ENCODE results near the gene ELK4.
A peak's percentile ranks its signal among the peaks of the same experiment; 100 is the strongest.

ELK4 gene

DNA sequence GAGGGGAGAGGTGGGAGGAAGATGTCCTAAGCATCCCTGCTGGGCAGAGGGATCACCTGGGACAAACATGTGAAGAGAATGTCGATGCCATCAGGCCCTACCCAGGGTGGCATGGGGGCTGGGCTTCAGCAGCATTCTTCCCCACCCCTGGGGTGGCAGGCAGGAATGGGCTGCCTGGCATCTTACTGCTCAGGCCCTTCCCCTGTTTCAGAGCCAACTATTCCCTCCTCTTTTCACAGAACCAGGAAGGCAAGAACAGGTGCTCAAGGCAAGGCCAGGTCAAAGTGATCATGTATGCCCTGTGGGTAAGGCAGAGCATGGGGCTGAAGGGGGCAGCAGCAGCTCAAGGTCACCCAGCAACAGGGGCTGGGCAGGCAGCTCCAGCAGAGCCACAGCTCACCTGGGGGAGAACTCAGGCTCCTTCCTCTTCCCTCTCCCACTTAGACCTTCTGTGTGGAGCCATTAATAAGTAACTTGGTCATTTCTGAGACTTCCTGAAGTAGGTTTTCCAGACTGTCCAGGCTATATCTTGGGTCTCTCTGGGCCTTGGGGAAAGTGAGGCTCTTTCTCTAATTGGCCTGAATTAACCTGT, 56.4 kb downstream of the ELK4 start:
- no peak overlapping the region for H3K4me3 Mint-ChIP-seq
- no peaks in the 10 kb centered on the region for H3K9me3 Mint-ChIP-seq
- ATAC-seq (no peak), DNase-seq (peak in 1 of 2 donors; percentile 4)
- H3K4me1 Mint-ChIP-seq = no peaks in the 10 kb centered on the region
- H3K27me3 Mint-ChIP-seq = peaks cover 40% of the 10 kb centered on the region
- no peak overlapping the region for H3K27ac Mint-ChIP-seq

DNA sequence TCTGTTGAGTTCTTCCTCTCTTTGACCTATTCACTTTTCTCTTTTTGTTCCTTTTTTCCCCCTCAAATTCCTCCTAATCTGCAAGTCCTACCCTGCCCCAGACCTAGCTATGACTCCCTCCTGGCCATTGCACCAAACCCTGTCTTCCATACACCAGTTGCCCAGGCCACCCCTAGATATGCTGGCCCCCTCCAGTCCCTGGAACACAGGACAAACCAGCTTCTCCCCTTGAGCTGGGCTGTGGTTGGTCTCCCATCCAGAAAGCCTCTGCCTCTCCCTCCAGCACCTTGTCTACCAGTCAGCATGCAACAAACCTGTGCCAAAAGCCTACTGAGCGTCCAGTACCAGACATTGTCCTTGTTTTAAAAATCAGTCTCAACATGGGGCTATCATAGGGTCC, 59.4 kb downstream of the ELK4 start:
- Mint-ChIP-seq H3K4me3 (no peak overlapping the region), H3K4me1 (no peaks in the 10 kb centered on the region), H3K27ac (no peak overlapping the region), H3K9me3 (no peaks in the 10 kb centered on the region), H3K27me3 (peaks cover 57% of the 10 kb centered on the region)
- DNase-seq (no peak), ATAC-seq (no peak)

DNA sequence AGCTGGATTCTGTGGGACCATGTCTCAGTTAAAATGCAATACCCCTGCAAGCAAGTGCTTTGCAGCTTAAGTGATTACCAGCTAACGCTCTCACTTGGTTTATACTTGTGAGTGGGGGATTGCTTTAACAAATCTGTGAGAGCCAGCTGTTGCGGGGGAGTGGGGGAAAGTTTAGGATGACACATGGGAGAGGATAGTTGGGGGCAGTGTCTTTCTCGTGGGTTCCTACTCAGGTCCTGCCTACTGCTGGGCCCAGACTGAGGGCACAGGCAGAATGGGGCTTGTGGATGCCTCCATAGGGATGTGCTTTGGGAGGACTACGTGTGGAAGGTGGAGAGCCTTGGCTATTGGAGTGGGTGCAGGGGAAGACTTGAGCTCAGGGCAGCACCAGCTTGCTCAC, 60.1 kb downstream of the ELK4 start:
- Mint-ChIP-seq H3K27ac (no peak overlapping the region), H3K9me3 (no peaks in the 10 kb centered on the region), H3K27me3 (peaks cover 57% of the 10 kb centered on the region), H3K4me1 (no peaks in the 10 kb centered on the region), H3K4me3 (no peak overlapping the region)
- ATAC-seq (no peak), DNase-seq (no peak)

DNA sequence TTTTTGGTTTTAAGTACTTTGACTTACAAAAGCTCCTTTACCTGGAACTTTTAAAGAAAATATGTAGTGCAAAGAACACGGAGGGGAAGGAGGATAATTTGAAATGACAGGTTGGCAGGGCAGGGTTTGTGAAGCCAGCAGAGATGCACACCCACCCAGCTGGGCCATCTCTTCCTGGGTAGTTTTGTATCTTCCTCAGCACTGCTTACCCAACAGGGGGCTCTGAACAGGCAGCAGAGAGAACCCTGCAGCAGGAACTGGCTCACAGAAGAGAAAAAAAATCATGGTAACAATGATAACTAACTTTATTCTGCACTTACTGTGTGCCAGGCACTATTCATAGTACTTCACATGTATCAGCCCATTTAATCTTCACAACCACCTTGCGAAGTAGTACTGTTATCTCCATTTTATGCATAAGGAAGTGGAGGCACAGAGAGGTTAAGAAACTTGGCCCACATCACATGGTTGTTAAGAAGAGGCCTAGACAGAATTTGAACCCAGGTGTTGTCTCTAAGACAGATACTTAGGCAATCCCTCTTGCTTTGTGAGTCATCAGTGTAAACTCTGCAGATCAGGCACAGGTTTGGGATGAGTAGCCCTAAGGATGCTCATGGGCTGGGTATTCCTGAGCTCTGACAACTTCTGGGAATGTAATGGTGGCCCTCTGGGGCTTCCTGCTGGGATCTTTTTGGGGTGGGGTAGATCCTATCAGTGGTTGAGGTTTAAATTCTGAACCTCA, 60.8 kb downstream of the ELK4 start:
- Mint-ChIP-seq H3K4me3 (no peak overlapping the region), H3K27me3 (peaks cover 63% of the 10 kb centered on the region), H3K27ac (no peak overlapping the region), H3K9me3 (no peaks in the 10 kb centered on the region), H3K4me1 (no peaks in the 10 kb centered on the region)
- DNase-seq (peak in 1 of 2 donors; percentile 4), ATAC-seq (no peak)

DNA sequence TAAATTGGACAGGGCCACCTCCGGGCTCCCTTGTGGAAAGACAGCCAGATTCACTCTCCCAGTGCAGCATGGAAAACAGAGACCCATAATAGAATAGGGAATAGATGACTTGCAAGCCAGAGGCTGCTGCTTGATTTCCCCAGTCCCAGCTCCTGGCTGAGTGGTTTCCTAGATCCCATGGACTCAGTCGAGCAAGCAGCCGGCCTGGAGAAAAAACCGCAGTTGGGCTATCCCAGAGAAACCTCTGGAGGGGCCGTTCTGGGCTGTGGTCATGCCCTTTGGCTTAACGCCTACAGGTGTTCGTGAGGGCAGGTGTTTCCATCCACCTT, 61.7 kb downstream of the ELK4 start:
- ATAC-seq = no peak
- Mint-ChIP-seq H3K9me3 (no peaks in the 10 kb centered on the region), H3K27ac (no peak overlapping the region), H3K4me1 (no peaks in the 10 kb centered on the region), H3K4me3 (peak overlapping the region in 1 of 2 donors; percentile 20), H3K27me3 (peaks cover 71% of the 10 kb centered on the region)
- peak in 1 of 2 donors; percentile 6 for DNase-seq

DNA sequence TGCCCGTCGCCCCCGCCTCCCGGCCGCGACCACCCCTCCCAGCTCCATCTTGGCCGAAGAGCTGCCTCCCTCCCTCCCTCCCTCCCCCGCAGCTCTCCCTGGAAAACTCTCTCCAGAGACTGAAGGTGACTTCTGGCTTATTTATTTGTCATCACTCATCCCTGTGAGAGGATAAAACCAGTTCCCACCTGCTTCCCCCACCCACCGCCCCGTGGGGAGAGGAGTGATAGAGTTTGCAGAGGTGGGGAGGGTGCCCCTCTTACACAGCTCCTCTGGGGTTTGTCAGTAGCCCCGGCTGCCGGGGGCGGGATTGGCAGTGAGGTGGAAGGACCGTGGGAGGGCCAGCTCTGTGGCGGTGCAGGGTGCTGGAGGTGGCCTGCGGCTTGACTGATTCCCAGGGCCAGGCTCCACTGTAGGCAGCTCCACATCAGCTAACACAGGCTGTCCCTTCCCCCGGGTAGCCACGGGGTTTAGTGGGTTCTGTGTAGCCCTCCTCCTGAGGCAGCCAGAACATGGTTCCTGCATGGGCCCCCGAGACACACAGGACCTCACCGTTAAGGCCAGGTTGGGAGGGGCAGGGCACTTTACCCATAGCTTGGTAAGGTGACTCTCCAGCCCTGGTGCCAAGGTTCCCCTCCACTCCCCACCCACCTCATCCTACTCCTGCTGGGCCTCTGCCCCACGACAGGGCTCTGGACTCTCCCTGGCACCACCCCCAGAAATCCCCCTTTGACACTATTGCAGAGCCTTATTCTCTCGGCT, 62.2 kb downstream of the ELK4 start:
- ATAC-seq = peak; percentile 26
- Mint-ChIP-seq H3K27me3 (peaks cover 75% of the 10 kb centered on the region), H3K9me3 (no peaks in the 10 kb centered on the region), H3K27ac (no peak overlapping the region), H3K4me1 (no peaks in the 10 kb centered on the region), H3K4me3 (peak overlapping the region in 1 of 2 donors; percentile 64)
- peak in 1 of 2 donors; percentile 9 for DNase-seq

DNA sequence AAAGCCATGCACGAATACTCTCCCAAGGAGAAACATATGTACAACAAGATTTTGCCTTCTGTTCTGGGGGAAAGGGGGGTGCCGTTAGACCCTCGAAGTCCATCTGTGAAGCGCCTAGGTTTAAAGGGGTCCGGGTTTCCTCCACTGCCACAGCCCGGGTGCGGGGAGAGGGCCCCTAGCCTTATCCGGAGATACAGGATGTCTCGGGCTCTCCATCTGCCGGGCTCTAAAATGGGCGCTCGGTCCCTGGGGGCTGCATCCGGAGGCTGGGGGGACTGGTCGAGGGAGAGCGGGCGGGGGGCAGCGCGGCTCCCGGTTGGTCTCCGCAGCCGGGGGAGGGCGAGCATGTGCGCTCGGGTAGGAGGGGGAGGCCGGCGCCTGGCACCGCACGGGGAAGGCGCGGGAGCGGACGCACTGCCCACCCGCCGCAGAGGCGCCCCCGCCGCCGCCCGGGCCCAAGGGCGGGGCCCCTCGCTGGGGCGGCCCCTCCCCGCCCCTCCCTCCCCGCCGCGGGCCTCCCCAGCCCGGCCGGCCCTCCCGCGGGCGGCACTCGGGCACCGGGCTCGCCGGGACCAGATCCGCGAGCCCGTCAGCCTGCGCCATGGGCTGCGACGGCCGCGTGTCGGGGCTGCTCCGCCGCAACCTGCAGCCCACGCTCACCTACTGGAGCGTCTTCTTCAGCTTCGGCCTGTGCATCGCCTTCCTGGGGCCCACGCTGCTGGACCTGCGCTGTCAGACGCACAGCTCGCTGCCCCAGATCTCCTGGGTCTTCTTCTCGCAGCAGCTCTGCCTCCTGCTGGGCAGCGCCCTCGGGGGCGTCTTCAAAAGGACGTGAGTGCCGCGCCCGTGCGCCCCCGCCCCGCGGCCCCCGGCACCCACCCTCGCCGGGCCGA, 63.1 kb downstream of the ELK4 start:
- Mint-ChIP-seq H3K4me3 (peak overlapping the region; percentile 70 to 77), H3K4me1 (no peaks in the 10 kb centered on the region), H3K27ac (no peak overlapping the region), H3K9me3 (no peaks in the 10 kb centered on the region), H3K27me3 (peaks cover 84% of the 10 kb centered on the region)
- ATAC-seq (peak; percentile 66), DNase-seq (peak in 1 of 2 donors; percentile 15)

DNA sequence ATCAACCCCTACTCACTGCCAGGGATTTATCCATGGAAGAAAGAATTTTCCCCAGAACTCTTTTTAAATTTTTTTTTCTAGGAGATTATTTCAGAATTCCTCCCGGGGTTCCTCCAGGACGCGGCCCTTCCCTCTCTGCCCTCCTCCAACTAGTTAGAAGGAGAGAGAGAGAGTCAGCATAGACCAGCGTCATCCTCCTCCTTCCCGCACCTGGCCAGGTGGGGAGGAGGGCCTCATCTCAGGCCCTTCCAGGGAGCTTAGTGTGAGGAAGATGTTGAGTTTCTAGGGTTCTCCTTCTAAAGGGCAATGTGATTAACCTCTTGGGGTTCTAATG, 63.7 kb downstream of the ELK4 start:
- Mint-ChIP-seq H3K4me3 (peak overlapping the region; percentile 46 to 67), H3K4me1 (no peaks in the 10 kb centered on the region)
- ATAC-seq = no peak

DNA sequence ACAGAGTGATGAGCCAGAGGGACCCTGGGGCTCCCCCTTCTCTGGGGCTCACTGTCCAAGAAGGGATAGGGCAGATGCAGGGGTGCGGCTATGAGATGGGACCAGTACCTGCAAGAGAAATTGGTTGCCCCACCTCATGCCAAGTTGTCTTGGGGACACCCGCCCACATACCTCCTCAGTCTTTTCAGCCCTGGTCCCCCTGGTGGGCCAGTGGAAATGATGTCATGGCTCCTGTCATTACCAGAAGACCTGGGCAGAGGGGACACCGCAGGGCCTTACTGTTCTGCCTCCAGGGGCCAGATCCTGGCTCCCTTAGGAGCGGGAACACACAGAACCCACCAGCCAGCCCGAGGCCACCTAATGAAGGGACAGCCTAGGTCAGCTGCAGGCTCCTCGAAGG, 64.1 kb downstream of the ELK4 start:
- no peaks in the 10 kb centered on the region for H3K9me3 Mint-ChIP-seq
- DNase-seq (peak in 1 of 2 donors; percentile 9), ATAC-seq (no peak)
- peaks cover 93% of the 10 kb centered on the region for H3K27me3 Mint-ChIP-seq
- H3K4me3 Mint-ChIP-seq = no peak overlapping the region
- H3K27ac Mint-ChIP-seq = no peak overlapping the region
- no peaks in the 10 kb centered on the region for H3K4me1 Mint-ChIP-seq

More for the DNA sequence above, 63.7 kb downstream of the ELK4 start:
- Mint-ChIP-seq H3K27me3 (peaks cover 90% of the 10 kb centered on the region), H3K9me3 (no peaks in the 10 kb centered on the region), H3K27ac (no peak overlapping the region)
- DNase-seq = no peak

DNA sequence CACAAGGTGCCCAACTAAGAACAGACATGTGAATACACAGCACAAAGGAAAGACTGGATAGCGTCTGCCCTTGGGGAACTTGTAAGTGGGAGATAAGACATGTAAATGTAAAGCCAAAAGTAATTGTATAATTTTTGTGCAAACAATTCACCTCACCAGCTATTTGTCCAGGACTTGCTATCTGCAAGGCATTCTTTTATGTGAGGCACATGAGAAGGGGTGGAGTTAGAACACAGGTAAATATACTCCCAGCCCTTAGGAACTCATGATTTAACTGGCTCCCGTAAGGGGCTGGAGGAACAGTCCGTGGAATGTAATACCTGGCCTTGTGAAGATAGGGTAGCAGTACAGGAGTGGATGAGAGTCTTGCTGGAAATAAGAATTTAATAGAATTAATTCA, 66.0 kb downstream of the ELK4 start:
- Mint-ChIP-seq H3K9me3 (peaks cover 0 to 11% of the 10 kb centered on the region in 2 donors), H3K4me3 (no peak overlapping the region), H3K27me3 (peaks cover 86% of the 10 kb centered on the region), H3K4me1 (no peaks in the 10 kb centered on the region), H3K27ac (no peak overlapping the region)
- DNase-seq = no peak
- ATAC-seq = no peak

DNA sequence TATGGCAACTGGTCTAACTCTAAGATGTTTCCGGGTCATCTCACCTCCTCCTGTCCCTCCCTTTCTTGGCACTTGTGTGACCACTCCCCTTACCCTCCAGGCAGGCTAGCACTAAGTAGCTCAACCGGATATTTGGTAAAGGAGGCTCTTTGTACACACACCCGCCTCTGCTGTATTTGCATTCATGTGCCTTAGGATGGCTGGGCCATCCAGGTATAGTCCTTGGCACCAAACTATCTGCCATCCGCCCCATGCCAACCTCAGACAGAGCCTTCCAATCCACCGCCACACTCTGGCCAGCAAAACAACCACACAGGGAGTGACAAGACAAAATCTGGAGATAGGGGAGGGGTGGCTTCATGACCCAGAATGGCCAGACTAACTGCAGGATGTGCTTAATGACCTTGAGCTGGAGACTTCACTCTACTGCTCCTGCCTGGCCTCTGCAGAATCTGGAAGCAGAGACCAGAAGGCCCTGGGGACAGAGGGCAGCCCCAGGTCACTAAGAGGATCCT, 67.8 kb downstream of the ELK4 start:
- H3K4me1 Mint-ChIP-seq = no peaks in the 10 kb centered on the region
- H3K27ac Mint-ChIP-seq = peak overlapping the region in 1 of 2 donors; percentile 14
- ATAC-seq (no peak), DNase-seq (no peak)
- peaks cover 4 to 11% of the 10 kb centered on the region in 2 donors for H3K9me3 Mint-ChIP-seq
- H3K27me3 Mint-ChIP-seq = peaks cover 89% of the 10 kb centered on the region
- no peak overlapping the region for H3K4me3 Mint-ChIP-seq

DNA sequence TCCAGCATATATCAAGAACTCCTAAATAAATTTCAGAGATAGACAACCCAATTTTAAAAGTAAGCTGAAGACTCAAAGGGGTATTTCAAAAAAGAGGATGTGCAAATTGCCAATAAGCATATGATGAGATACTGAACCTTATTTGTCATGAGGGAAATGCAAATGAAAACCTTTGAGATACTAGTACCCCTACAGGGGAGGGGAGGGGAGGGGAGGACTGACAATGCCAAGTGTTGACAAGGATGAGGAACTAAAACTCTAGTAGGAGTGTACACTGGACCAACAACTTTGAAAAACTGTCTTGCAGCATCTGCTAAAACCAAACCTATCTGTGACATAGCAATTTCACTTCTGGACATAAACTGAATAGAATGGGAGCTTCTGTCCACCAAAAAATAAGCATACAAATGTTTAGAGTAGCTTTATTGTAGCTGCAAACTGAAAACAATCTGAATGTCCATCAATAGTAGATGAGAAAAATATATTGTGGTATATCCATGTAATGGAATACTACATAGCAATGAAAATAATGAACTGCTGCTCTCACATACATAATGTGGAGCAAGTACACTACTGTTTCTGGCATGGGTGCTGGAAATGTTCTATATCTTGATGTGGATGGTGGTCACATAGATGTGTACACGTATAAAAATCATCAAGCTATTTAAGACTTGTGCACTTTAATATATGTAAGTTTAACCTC, 70.2 kb downstream of the ELK4 start:
- peaks cover 4 to 11% of the 10 kb centered on the region in 2 donors for H3K9me3 Mint-ChIP-seq
- DNase-seq = no peak
- no peak for ATAC-seq

More for the DNA sequence above, 70.2 kb downstream of the ELK4 start:
- Mint-ChIP-seq H3K27me3 (peaks cover 81% of the 10 kb centered on the region), H3K27ac (no peak overlapping the region), H3K4me3 (no peak overlapping the region), H3K4me1 (no peaks in the 10 kb centered on the region)
